Stomach (tissue), 4 donors: ENCODE results near the gene EIF1AY.

Source experiments
- CTCF ChIP-seq, 7 experiments: fragments of 450-650 bp in 4 of 7; fragments of 200-600 bp in 3 of 7; sonication (generic) in 3 of 7; IDR thresholded peaks; one replicate each; pipeline ENCODE4 v1.5.1; 2016 to 2019; ENCODE audit warnings: antibody characterized with exemption in 7 of 7, control low read depth in 2 of 7, mild to moderate bottlenecking in 1 of 7
- POLR2A ChIP-seq, 4 donors: fragments of 450-650 bp; IDR thresholded peaks; one replicate each; pipeline ENCODE4 v1.6.1; 2016; ENCODE audit warnings: antibody characterized with exemption in 4 of 4, control low read depth in 2 of 4, mild to moderate bottlenecking in 1 of 4, moderate library complexity in 1 of 4
- POLR2AphosphoS5 ChIP-seq, 3 donors: sonication (generic); formaldehyde crosslinking; IDR thresholded peaks; one replicate each; pipeline ENCODE4 v1.6.1; 2016; ENCODE audit warnings: antibody characterized with exemption in 3 of 3

GRCh38 chrY:20559873-20560512, 15.6 kb upstream of the EIF1AY start:
- TF ChIP-seq CTCF (IDR thresholded peaks at IDR 0.05) (no peak), POLR2AphosphoS5 (IDR thresholded peaks at IDR 0.05) (no peak), POLR2A (IDR thresholded peaks at IDR 0.05) (no peak)
